Globus pallidus (tissue), 1 donor: ENCODE data around the gene MAPK11.

Experiments
- DNase-seq: peaks from one replicate; pipeline ENCODE4 v3.0.0-alpha.2; 2015; ENCODE audit warnings: low spot score

The MAPK11 gene

GRCh38 chr22:50269970-50270665 lies at the start of gene MAPK11:
TSS of gene MAPK11 (minus strand) at chr22:50270380. CDS start at chr22:50270292, 88 bp downstream.
- no peak for DNase-seq

GRCh38 chr22:50319503-50319951 lies 49.3 kb upstream of the MAPK11 start:
- no peak for DNase-seq

DNA sequence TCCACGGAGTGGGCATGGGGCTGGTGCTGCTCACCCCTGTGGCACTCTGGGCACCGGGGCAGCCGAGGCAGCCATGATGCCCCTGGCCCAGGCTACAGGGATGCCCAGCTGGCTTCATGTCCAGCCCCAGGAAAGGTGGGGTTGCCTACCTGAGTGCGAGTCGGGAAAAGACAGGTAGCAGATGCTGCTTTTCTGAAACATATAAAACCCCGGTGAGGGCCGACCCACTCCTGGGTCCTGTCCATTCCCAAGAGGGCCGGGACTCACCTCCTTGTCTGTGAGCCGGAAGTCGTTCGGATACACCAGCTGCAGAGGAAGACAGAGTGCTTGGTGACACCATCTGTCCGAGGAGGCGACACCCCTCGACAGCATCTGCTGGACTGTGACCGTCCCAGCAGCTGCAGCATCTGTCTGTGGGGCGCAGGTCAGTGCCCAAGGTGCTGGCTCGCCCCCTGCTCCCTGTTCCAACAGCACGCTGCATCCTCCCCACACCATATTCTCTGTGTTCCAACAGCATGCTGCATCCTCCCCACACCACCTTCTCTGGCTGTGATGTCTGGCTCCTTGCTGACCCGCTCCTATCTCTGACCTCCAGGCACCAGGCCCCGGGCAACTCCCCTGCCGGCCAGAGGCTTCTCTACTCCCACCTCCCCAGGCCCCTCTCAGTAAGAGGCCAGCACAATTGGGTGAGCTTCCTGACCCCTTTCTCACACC lies 48.7 kb upstream of the MAPK11 start:
- no peak for DNase-seq

GRCh38 chr22:50318356-50318697 lies 48.1 kb upstream of the MAPK11 start:
- no peak for DNase-seq

DNA sequence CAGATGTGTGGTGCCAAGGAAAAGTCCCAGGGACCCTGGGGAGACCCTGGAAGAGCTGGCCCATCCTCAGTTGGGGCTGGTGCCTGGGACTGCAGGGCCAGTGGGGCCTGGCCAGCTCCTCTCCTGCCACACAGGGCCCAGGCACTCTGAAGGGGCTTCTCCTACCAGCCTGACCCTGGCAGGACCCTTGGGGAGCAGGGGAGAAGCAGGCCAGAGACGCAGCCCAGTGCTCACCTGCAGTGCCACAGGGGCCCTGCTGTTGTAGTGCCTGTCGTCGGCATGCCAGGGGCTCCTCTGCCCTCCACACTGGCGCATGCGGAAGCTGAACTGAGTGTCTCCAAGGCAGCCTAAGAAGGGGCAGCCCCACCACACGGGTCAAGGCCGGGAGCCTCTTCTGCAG lies 47.5 kb upstream of the MAPK11 start:
- DNase-seq = no peak

DNA sequence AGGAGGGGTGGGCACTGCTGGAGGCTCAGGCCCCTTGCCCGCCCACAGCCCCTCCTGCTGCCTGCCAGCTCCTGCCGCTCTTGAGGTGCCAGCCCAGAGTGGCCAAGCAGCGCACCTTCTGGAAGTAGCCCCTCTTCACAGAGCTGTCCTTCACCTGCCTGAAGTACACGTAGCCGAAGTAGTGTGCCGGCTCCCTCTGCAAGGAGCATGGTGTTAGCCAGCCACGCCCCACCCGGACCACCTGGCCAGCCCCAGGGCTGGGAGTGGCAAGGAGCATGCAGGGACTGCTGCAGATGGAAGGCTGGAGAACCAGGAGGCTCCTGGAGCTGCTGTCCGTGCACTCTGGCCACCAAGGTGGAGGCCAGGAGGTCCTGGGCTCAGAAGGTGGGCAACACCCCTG lies 47.0 kb upstream of the MAPK11 start:
- no peak for DNase-seq

- DNase-seq = no peak
Measured at GRCh38 chr22:50316114-50317065, 46.2 kb upstream of the MAPK11 start.

DNA sequence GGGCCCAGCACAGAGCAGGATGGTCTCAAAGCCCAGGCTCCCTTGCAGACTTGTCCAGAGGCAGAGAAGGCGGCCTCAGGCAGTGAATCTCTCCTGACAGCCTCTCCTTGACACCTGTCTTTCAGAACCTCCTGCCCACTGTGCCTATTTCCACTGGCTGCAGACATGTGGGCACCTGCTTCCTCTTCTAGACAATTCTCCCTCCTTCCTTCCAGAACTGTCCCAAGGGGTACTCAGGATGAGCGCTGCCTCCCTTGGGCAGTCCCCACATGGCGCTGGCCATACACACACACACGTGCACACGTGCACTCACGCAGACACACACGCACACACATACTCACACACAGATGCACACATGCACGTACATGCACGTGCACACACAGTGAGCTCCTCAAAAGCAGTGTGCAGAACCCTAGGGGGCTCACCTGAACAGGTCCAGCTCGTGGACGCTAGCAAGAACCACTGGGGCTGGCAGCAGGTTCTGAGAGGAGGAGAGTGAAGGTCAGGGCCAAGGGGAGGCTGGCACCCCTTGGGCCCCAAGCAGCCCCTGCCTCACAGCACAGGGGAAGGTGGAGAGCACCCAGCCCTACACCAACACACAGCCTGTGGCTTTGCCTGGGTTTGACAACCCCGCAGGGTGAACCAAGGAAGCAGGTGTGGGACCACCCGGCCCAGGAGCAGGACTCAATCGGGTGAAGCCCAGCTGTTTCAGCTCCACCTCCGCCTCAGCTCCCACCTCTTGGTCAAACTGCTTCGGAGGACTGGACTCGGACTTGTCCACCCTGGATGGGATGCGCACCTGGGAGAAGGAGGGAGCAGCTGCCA lies 45.3 kb upstream of the MAPK11 start:
- no peak for DNase-seq

DNA sequence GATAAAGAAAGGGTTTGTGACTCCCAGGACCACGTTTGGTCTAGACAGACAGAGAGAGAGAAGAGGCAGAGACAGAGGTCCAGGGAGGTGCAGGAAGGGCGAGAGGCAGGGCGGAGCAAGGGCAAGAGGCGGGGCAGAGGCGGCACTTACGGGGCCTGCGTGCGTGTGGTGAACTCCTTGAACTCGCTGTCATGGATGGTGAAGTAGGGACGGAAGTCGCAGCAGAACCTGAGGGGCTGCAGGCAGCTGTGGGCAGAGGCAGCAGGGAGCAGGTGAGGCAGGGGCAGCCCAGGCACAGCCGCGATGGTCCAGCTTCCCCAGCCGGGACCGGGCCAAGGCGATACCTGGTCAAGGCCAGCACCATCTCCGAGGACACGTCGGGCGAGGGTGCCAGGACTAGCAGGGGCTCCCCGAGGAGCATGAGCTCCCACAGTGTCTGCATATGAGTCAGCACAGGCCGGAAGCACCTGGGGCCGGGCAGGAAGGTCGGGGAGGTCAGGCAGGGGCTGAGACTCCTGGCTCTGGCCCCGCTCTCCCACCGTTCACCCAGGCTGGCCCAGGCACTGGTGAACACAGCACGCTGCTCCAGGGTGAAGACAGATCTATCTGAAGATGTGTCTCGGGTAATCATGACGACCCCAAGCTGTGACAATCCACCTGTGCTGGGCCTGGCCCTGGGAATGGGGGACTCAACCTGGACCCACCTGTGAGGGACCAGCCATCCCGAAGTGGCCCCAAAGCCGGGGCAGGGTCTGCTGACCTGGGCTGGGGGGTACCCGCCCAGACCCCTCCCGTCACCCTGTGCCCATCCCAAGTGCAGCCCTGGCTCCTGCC lies 44.5 kb upstream of the MAPK11 start:
- no peak for DNase-seq

- no peak for DNase-seq
Measured at GRCh38 chr22:50314081-50314454, 43.9 kb upstream of the MAPK11 start.

DNA sequence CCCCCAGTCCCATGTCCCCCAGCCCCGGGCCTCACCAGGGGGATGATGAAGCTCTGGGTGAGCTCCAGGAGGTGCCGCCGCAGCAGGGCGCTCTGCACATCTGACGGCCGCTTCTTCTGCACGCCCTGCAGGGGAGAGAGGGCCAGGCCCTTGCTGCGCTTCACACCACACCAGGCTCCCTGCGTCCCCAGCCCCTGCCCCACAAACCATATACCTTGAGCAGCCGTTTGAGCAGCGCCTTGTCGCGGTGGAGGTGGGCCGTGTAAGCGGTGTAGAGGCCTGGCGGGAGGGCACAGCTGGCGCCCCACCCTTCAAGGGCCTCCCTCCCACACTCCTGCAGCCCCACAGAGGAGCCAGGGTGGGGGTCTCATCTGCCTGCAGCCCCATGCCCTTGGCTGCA lies 43.4 kb upstream of the MAPK11 start:
- no peak for DNase-seq

- no peak for DNase-seq
Measured at GRCh38 chr22:50313021-50313420, 42.8 kb upstream of the MAPK11 start.

GRCh38 chr22:50312371-50312770 lies 42.2 kb upstream of the MAPK11 start:
- no peak for DNase-seq

GRCh38 chr22:50311606-50312351 lies 41.6 kb upstream of the MAPK11 start:
- no peak for DNase-seq

DNA sequence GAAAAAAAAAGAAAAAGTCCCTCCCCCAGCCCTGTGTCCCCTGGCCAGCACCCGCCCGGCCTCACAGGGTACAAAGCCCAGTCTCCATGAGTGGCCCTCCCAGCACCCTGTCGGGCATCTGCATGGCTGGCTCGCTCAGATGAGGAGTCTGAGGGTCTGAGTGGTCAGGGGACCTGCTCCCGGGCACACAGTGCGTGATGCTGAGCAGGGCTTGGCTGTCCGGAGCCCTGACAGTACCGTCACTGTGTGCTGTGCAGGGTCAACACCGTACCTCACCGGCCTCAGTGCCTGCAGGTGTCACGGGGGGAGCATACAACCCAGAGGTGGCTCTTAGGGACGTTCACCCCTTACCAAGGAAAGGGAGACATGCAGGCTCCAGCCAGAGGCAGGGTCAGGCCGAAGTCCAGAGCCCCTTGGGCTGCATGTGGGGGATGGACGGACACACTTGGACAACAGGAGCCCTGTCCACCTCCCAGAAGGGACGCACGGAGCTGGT lies 40.8 kb upstream of the MAPK11 start:
- DNase-seq = no peak

DNA sequence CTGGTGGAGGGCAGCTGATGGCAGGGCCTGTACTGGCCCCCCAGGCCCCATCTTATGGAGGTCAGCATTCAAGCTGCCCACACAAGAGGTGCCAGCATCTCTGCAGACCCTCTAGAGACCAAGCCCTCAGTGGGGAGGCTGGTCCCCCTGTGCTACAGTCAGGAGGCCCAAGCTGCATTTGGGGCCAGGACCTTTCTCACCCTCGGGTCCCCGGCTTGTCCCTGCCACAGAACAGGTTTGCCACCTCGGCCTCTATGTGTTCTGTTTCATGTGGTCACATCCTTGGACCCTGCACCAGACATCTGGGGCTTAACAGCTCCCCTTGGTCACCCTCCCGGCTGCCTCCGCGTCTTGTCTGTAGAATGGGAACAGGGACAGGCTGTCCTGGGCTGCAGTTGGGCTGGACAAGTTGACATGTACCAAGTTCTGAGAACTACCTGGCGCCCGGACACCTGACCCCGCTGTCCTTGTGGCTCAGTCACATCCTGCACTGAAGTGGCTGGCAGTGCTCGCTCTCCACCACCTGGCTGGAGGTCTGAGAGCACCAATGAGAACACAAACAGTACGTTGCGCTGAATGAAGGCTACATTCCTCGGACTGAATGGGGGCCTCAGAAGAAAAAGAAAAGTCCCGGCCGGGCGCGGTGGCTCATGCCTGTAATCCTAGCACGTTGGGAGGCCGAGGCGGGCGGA lies 40.0 kb upstream of the MAPK11 start:
- no peak for DNase-seq

GRCh38 chr22:50309601-50309991 lies 39.4 kb upstream of the MAPK11 start:
- no peak for DNase-seq

- DNase-seq = peak; percentile 16
Measured at GRCh38 chr22:50308986-50309600, 38.9 kb upstream of the MAPK11 start.

- DNase-seq = peak; percentile 68
Measured at GRCh38 chr22:50308597-50308935, 38.4 kb upstream of the MAPK11 start.
